GM12891 (cell line): Measurements from ENCODE around the gene EIPR1.

Source experiments
- DNase-seq: peaks from one replicate; pipeline ENCODE4 v3.0.0; 2011; ENCODE audit warnings: low spot score; ENCODE audit not compliant: insufficient read length
- FAIRE-seq: peaks from 2 replicates; lab custom pipeline; 2011; peaks lifted over from hg19 to GRCh38; lab: Jason Lieb, UNC
- PAX5 ChIP-seq: IDR thresholded peaks from 2 replicates; pipeline ENCODE4 v1.6.1; 2011; ENCODE audit warnings: low read length, moderate library complexity, mild to moderate bottlenecking; ENCODE audit not compliant: insufficient read depth, severe bottlenecking
- POLR2A ChIP-seq: IDR thresholded peaks from 2 replicates; pipeline ENCODE4 v1.6.1; 2011; ENCODE audit warnings: low read depth, low read length, control low read depth
- POLR2AphosphoS5 ChIP-seq: IDR thresholded peaks from 2 replicates; pipeline ENCODE4 v1.6.1; 2011; ENCODE audit warnings: low read depth, low read length, control low read depth
- POU2F2 ChIP-seq: IDR thresholded peaks from 2 replicates; pipeline ENCODE4 v1.6.1; 2011; ENCODE audit warnings: low read depth, mild to moderate bottlenecking, control low read depth, low read length, moderate library complexity
- SPI1 ChIP-seq: IDR thresholded peaks from 2 replicates; pipeline ENCODE4 v1.6.1; 2011; ENCODE audit warnings: low read depth, low read length, control low read depth
- TAF1 ChIP-seq: IDR thresholded peaks from 2 replicates; pipeline ENCODE4 v1.6.1; 2011; ENCODE audit warnings: low read depth, low read length, control low read depth

EIPR1 gene

DNA sequence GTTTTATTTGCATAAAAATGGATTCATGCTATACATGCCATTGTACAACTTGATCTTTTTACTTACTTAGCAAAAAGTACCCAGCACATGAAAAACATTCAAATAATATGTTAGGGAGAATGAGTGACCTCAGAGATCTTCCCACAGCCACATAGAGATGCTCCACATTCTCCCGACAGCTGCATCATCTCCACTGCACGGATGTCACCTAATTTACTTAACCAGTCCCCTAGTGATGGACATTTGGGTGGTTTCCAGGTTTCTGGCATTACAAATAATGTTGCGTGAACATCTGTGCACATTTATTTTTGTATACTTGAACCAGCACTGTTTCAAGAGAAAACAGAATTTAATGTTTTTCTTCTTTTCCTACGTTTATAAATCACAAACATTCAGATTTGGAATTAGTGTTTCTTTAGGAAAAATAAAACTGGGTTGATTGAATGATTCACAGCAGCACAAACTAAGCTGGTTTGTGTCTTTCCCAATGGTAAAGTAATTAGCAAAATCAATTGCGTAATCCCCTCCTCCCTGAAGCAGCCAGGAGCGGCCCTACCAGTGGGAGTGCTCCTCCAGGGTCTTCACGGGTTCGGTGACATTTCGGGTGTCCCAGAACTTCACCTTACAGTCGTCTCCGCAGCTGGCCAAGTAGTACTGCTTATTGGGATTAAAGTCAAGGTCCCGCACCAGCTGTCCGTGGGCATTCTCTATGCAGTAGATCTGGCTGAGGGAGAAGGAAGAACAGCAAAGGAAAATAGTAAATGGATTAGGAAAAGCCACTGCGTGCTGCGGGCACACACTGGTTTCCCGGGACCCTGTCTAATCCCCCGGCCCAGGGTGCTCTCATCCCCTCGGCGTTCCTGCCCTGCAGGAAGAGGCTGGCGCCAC, 183.9 kb downstream of the EIPR1 start:
- FAIRE-seq, result no peak
- no peak for DNase-seq
- TF ChIP-seq POLR2AphosphoS5 (no peak), POLR2A (no peak), POU2F2 (no peak), PAX5 (no peak), TAF1 (no peak), SPI1 (no peak)

DNA sequence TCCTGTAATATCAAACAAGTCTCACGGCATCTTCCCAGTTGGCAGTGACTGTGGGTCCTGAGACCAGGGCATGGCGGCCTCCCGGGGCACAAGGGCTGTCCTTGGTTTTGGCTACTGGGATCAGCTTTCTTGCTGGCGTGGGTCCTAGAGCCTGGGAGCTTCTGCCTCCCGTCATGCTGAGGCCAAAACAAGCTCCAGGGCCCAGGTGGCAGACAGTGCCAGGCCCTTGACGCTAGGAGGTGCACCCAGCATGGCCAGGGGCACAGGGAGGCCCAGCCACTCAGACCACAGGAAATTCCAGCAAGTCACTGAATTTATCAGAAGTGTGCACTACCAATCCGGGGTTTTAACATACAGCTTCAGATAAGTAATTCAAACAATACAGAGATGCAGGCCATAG, 184.7 kb downstream of the EIPR1 start:
- TF ChIP-seq POLR2A, result no peak
- TF ChIP-seq TAF1, result no peak
- no peak for TF ChIP-seq POLR2AphosphoS5
- no peak for TF ChIP-seq PAX5
- TF ChIP-seq POU2F2, result no peak
- no peak for TF ChIP-seq SPI1
- FAIRE-seq (no peak), DNase-seq (no peak)

- FAIRE-seq (no peak), DNase-seq (no peak)
- no peak for TF ChIP-seq POLR2AphosphoS5
- no peak for TF ChIP-seq POU2F2
- TF ChIP-seq TAF1, result no peak
- TF ChIP-seq POLR2A, result no peak
Observed at GRCh38 chr2:3192281-3192818, 185.3 kb downstream of the EIPR1 start.

GRCh38 chr2:3189961-3190360, 187.7 kb downstream of the EIPR1 start:
- FAIRE-seq (no peak), DNase-seq (no peak)
- no peak for TF ChIP-seq POLR2A
- TF ChIP-seq POU2F2, result no peak
- TF ChIP-seq TAF1, result no peak
- no peak for TF ChIP-seq SPI1
- no peak for TF ChIP-seq POLR2AphosphoS5
- no peak for TF ChIP-seq PAX5

- DNase-seq, result no peak
- no peak for FAIRE-seq
- no peak for TF ChIP-seq PAX5
- no peak for TF ChIP-seq SPI1
- no peak for TF ChIP-seq POLR2AphosphoS5
- no peak for TF ChIP-seq POLR2A
- no peak for TF ChIP-seq TAF1
- TF ChIP-seq POU2F2, result no peak
Observed at GRCh38 chr2:3189076-3189591, 188.5 kb downstream of the EIPR1 start.

GRCh38 chr2:3188405-3188946, 189.1 kb downstream of the EIPR1 start:
- TF ChIP-seq SPI1, result no peak
- TF ChIP-seq TAF1, result no peak
- no peak for TF ChIP-seq POLR2AphosphoS5
- no peak for TF ChIP-seq PAX5
- TF ChIP-seq POLR2A, result no peak
- TF ChIP-seq POU2F2, result no peak
- no peak for DNase-seq
- FAIRE-seq, result no peak

DNA sequence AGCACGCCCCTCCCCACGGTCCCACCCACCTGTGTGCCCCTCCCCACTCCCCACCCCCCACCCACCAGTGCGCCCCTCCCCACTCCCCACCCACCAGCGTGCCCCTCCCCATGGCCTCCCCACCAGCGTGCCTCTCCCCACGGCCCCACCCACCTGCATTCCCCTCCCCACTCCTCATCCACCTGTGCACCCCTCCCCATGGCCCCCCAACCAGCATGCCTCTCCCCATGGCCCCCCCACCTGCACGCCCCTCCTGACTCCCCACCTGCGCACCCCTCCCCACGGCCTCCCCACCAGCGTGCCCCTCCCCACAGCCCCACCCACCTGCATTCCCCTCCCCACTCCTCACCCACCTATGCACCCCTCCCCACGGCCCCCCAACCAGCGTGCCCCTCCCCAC, 190.2 kb downstream of the EIPR1 start:
- FAIRE-seq, result no peak
- no peak for DNase-seq
- TF ChIP-seq PAX5 (no peak), SPI1 (no peak), POLR2AphosphoS5 (no peak), POLR2A (no peak), TAF1 (no peak), POU2F2 (no peak)

GRCh38 chr2:3186766-3187165, 190.9 kb downstream of the EIPR1 start:
- FAIRE-seq (no peak), DNase-seq (no peak)
- no peak for TF ChIP-seq TAF1
- TF ChIP-seq POLR2A, result no peak
- no peak for TF ChIP-seq POLR2AphosphoS5
- no peak for TF ChIP-seq SPI1
- TF ChIP-seq PAX5, result no peak
- no peak for TF ChIP-seq POU2F2

DNA sequence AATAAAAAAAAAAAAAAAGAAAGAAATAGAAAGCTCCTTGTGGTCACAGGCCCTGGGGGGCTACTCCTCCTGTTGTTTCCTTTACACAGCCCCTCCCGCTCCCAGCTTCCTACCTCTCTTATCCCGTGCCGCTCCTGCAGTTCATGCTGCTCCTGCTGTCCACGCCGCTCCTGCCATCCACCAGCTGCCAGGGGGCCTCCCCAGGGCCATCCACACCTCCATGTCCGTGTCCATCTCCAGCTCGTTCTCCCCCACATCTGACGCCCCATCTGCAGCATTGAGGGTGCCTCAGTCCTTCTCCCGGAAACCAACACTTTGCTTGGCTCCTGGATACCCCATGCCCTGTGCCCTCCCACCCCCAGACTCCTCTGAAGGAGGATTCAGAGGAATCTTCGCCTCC, 191.7 kb downstream of the EIPR1 start:
- no peak for TF ChIP-seq PAX5
- no peak for TF ChIP-seq TAF1
- DNase-seq (no peak), FAIRE-seq (no peak)
